Transverse colon (tissue), 4 donors: ENCODE data around the gene MTCH1. TPM values are rescaled to one million over a fixed set of nuclear protein-coding genes. Genes with fewer than 3 reads are reported as not detected.

Experiments
- DNase-seq: peaks from one replicate; pipeline ENCODE4 v3.0.0-alpha.2; 2019
- H3K27ac ChIP-seq, 4 donors: fragments of 200-600 bp; sonication (generic); 2 replicates each; pipeline ENCODE4 v1.5.1; 2016 to 2018; ENCODE audit warnings: inconsistent platforms in 4 of 4
- H3K27me3 ChIP-seq: fragments of 200-600 bp; sonication (generic); 2 replicates; pipeline ENCODE4 v1.5.1; 2017; ENCODE audit warnings: inconsistent platforms
- H3K36me3 ChIP-seq, 4 donors: fragments of 200-600 bp; sonication (generic); 2 replicates each; pipeline ENCODE4 v1.5.1; 2017 to 2019; ENCODE audit warnings: inconsistent platforms in 4 of 4
- H3K4me1 ChIP-seq, 4 donors: fragments of 200-600 bp; sonication (generic); 2 replicates each; pipeline ENCODE4 v1.5.1; 2017 to 2020; ENCODE audit warnings: inconsistent platforms in 4 of 4
- H3K4me3 ChIP-seq, 4 donors: fragments of 200-600 bp; sonication (generic); 1 replicate in 1 of 4; 2 replicates in 3 of 4; pipeline versions ENCODE4 v1.5.1 to v1.6.1; 2017 to 2019; ENCODE audit warnings: inconsistent platforms in 4 of 4
- H3K9me3 ChIP-seq, 2 donors: fragments of 200-600 bp; sonication (generic); 2 replicates each; pipeline ENCODE4 v1.5.1; 2017 to 2019; ENCODE audit warnings: inconsistent platforms in 2 of 2
- CTCF ChIP-seq, 5 experiments: fragments of 200-600 bp in 3 of 5; fragments of 450-650 bp in 2 of 5; sonication (generic) in 3 of 5; IDR thresholded peaks; 1 replicate in 2 of 5; 2 replicates in 3 of 5; pipeline ENCODE4 v1.5.1; 2016 to 2017; ENCODE audit warnings: antibody characterized with exemption in 5 of 5, inconsistent platforms in 3 of 5, mild to moderate bottlenecking in 2 of 5, moderate library complexity in 1 of 5
- EP300 ChIP-seq: sonication (generic); formaldehyde crosslinking; IDR thresholded peaks from one replicate; pipeline ENCODE4 v1.6.1; 2017; ENCODE audit warnings: antibody characterized with exemption, low read depth
- POLR2A ChIP-seq: fragments of 450-650 bp; IDR thresholded peaks from one replicate; pipeline ENCODE4 v1.6.1; 2016; ENCODE audit warnings: antibody characterized with exemption, mild to moderate bottlenecking, moderate library complexity
- POLR2AphosphoS5 ChIP-seq, 3 donors: sonication (generic); formaldehyde crosslinking; IDR thresholded peaks; one replicate each; pipeline ENCODE4 v1.6.1; 2016; ENCODE audit warnings: antibody characterized with exemption in 3 of 3
- WGBS, 2 donors: methylation state at CpG; one replicate each; pipeline ENCODE4 v1.1.5; 2018; ENCODE audit warnings: low coverage in 1 of 2; 5-methylcytosine and 5-hydroxymethylcytosine counted together
- in situ Hi-C, 4 donors: fragments of 200-750 bp; cut with MboI; loops; one replicate each; pipeline versions ENCODE4 v1.15.0 to v1.15.1; 2017; ENCODE audit warnings: low sequenced_read_pairs in 3 of 4, low pct_ligation_motif_present in 1 of 4, low pct_unique_long_range_greater_than_20kb in 1 of 4
- intact Hi-C: fragments of 100-400 bp; cut with DNase I; formaldehyde crosslinking; loops from one replicate; pipeline ENCODE4 v1.15.1; 2023; ENCODE audit warnings: low total_unique reads
- total RNA-seq, 4 donors: library from RNA; depleted of rRNA; stranded (reverse); fragments of >200 nt; gene quantifications; one replicate each; pipeline ENCODE4 v1.1.0, GENCODE V29; 2016

The MTCH1 gene
- total RNA-seq, 4 donors from 2014 or later = 123 to 190 (median 152) TPM

GRCh38 chr6:37005061-37005810 lies 19.2 kb upstream of the MTCH1 start, which contains the start of gene FGD2:
FGD2 (plus strand) TSS chr6:37005655; CDS start chr6:37005818, 163 bp downstream.
- no peaks in the 10 kb centered on the region for H3K27me3 ChIP-seq
- TF ChIP-seq POLR2AphosphoS5 (IDR thresholded peaks at IDR 0.05) = peak in 1 of 3 donors; percentile 43
- no peak for TF ChIP-seq CTCF (IDR thresholded peaks at IDR 0.05)
- TF ChIP-seq POLR2A = peak; percentile 28
- no peak for TF ChIP-seq EP300
- no peaks in the 10 kb centered on the region for H3K4me1 ChIP-seq
- 77 to 88% methylated on average over 7 to 13 of the region's 14 CpGs for WGBS, 2 donors
- DNase-seq = peak; percentile 59
- H3K9me3 ChIP-seq = no peaks in the 10 kb centered on the region
- H3K27ac ChIP-seq = peak within 1 kb of the TSS; percentile 42 to 68 (median 56)
- H3K4me3 ChIP-seq = peak within 1 kb of the TSS in 3 of 4 donors; percentile 3 to 29 (median 6)
- H3K36me3 ChIP-seq = no peaks in the 10 kb centered on the region
- in situ Hi-C loops = loop anchor here in 3 of 4 donors (25.0 kb wide), 3 partner anchors 118 to 243 kb away; partner anchors contain the start of gene C6orf89 (in 3 of the 3)
- intact Hi-C loops = no loop called here

GRCh38 chr6:37004044-37004980 lies 18.3 kb upstream of the MTCH1 start:
- intact Hi-C loops = no loop called here
- in situ Hi-C loops = loop anchor here in 3 of 4 donors (25.0 kb wide), 3 partner anchors 117 to 242 kb away; partner anchors contain the start of gene C6orf89 (in 3 of the 3)
- no peaks in the 10 kb centered on the region for H3K36me3 ChIP-seq
- no peak for DNase-seq
- H3K27ac ChIP-seq = no peak overlapping the region
- no peak for TF ChIP-seq POLR2AphosphoS5 (IDR thresholded peaks at IDR 0.05)
- no peak for TF ChIP-seq POLR2A
- no peak for TF ChIP-seq EP300
- no peak for TF ChIP-seq CTCF (IDR thresholded peaks at IDR 0.05)
- no peaks in the 10 kb centered on the region for H3K4me1 ChIP-seq
- H3K27me3 ChIP-seq = no peaks in the 10 kb centered on the region
- 76 to 83% methylated on average over 1 to 11 of the region's 11 CpGs for WGBS, 2 donors
- H3K4me3 ChIP-seq = no peak overlapping the region
- no peaks in the 10 kb centered on the region for H3K9me3 ChIP-seq

- Histone ChIP-seq H3K4me1 (peaks cover 0 to 6% (median 3%) of the 10 kb centered on the region in 4 donors), H3K27me3 (no peaks in the 10 kb centered on the region), H3K4me3 (no peak overlapping the region), H3K36me3 (no peaks in the 10 kb centered on the region), H3K9me3 (no peaks in the 10 kb centered on the region), H3K27ac (no peak overlapping the region)
- intact Hi-C loops (no loop called here), in situ Hi-C loops (loop anchor here in 3 of 4 donors (25.0 kb wide), 3 partner anchors 112 to 237 kb away; partner anchors contain the start of gene C6orf89 (in 3 of the 3))
- no peak for DNase-seq
- TF ChIP-seq POLR2A = no peak
- TF ChIP-seq CTCF (IDR thresholded peaks at IDR 0.05) = no peak
- no peak for TF ChIP-seq POLR2AphosphoS5 (IDR thresholded peaks at IDR 0.05)
- TF ChIP-seq EP300 = no peak
- 100% methylated on average over 4 of the region's 4 CpGs; no CpG with 5 or more reads in 1 of the 2 donors for WGBS, 2 donors
Measured at GRCh38 chr6:36999751-37000125, 13.7 kb upstream of the MTCH1 start.
